ENCODE results near the gene CA6. TPM values are rescaled to one million over a fixed set of nuclear protein-coding genes. Genes with fewer than 3 reads are reported as not detected.

CA6 gene
- polyA plus RNA-seq, 1 donor (not counting 4 experiments of a cell fraction or from before 2014, with no cell fraction given): not detected

DNA sequence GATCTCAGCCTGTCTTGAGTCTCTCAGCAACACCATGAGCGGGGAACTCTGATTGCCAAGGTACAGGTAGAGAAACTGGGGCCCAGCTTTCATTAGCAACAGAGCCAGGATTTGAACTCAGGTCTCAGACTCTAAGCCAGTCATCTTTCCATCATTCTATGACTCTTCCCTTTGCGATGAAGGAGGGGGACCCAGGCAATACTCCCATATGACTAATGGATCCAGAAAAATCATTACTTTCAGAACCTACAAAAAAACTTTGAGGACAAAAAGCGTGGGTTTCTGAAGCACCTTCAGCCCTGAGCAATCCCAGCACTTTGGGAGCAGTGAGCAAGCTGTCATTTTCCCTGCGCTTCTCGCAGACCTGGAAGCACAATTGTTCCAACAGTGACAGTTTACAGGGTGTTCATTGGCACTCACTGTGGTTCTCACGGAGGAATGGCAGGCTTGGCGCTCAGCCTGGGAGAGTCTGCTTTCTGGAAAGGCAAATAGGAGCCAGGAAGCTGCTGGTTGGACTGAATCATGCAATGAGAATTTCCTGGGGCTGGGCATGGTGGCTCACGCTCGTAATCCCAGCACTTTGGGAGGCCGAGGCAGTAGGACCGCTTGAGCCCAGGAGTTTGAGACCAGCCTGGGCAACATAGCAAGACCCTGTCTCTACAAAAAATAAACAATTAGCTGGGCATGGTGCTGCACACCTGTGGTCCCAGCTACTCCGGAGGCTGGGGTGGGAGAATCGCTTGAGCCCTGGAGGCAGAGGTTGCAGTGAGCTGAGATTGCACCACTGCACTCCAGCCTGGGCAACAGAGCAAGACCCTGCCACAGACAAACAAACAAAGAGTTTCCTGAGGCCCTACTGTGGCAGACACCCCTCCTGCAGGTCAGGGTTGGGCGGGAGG lies 40.5 kb downstream of the CA6 start:
- peak overlapping the region; percentile 81 for H2AFZ ChIP-seq (ENCODE audit: control insufficient read depth, low read length)
- H3K4me2 ChIP-seq (ENCODE audit: control insufficient read depth, extremely low read depth, insufficient read depth, low read depth, low read length): peak overlapping the region; percentile 74
- peak; percentile 90 for FAIRE-seq

DNA sequence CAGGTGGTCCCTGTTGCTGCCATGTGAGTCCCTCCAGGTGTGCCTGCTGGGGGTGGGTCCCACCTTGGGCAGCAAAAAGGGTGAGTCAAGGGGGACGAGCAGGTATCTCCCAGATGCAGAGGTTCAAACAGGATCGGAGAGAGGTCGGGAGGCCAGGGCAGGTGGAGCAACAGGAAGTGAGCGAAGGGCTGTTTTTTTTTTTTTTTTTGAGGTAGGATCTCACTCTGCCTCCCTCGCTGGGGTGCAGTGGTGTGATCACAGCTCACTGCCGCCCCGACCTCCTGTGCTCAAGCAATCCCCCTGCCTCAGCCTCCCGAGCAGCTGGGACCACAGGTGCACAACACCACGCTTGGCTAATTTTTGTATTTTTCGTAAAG lies 41.1 kb downstream of the CA6 start:
- DNase-seq (ENCODE audit: low read depth, low spot score) (no peak), FAIRE-seq (no peak)
- H3K27ac ChIP-seq (ENCODE audit: control insufficient read depth, insufficient read depth, low read length): peak overlapping the region; percentile 95
- H3K79me2 ChIP-seq (ENCODE audit: control insufficient read depth, insufficient read depth, low read length): no peaks in the 10 kb centered on the region
- no peak for TF ChIP-seq EZH2 (IDR thresholded peaks at IDR 0.05; ENCODE audit: low read length)
- TF ChIP-seq CTCF (optimal IDR thresholded peaks at IDR 0.05 in 1 of 3, IDR thresholded peaks at IDR 0.05 in 1 of 3, conservative IDR thresholded peaks at IDR 0.05 in 1 of 3; ENCODE audit: extremely low read depth in 1 of 3, insufficient read depth in 2 of 3, low read length in 3 of 3): no peak
- H2AFZ ChIP-seq (ENCODE audit: control insufficient read depth, low read length): no peak overlapping the region
- no peaks in the 10 kb centered on the region for H3K36me3 ChIP-seq (ENCODE audit: control insufficient read depth in 2 of 2, extremely low read depth in 1 of 2, insufficient read depth in 2 of 2, low read length in 2 of 2)
- dilution Hi-C loops (cut with MboI; ENCODE audit: extremely low pct_ligation_motif_present, low sequenced_read_pairs): no loop called here
- no peaks in the 10 kb centered on the region for H3K9me1 ChIP-seq (ENCODE audit: control insufficient read depth, extremely low read depth, insufficient read depth, low read length)
- no peaks in the 10 kb centered on the region for H3K9me3 ChIP-seq (ENCODE audit: control insufficient read depth, low read depth, low read length)
- no peak overlapping the region for H3K9ac ChIP-seq (ENCODE audit: control insufficient read depth, extremely low read depth, insufficient read depth, low read length)
- no peak overlapping the region for H3K4me2 ChIP-seq (ENCODE audit: control insufficient read depth, extremely low read depth, insufficient read depth, low read depth, low read length)
- no peak overlapping the region for H3K4me3 ChIP-seq (ENCODE audit: control insufficient read depth in 2 of 3, extremely low read depth in 1 of 3, insufficient read depth in 2 of 3, low read depth in 1 of 3, low read length in 3 of 3)
- H3K4me1 ChIP-seq (ENCODE audit: control insufficient read depth, extremely low read depth, insufficient read depth, low read length): peaks cover 8% of the 10 kb centered on the region
- H4K20me1 ChIP-seq (ENCODE audit: control insufficient read depth, extremely low read depth, insufficient read depth, low read length): no peaks in the 10 kb centered on the region
- H3K27me3 ChIP-seq (ENCODE audit: control insufficient read depth, extremely low read depth, insufficient read depth, low read length): no peaks in the 10 kb centered on the region

More for the DNA sequence above, 40.5 kb downstream of the CA6 start:
- peak; percentile 65 for DNase-seq (ENCODE audit: low read depth, low spot score)
- peak overlapping the region in 2 of 3 experiments; percentile 10 to 15 for H3K4me3 ChIP-seq (ENCODE audit: control insufficient read depth in 2 of 3, extremely low read depth in 1 of 3, insufficient read depth in 2 of 3, low read depth in 1 of 3, low read length in 3 of 3)
- H3K36me3 ChIP-seq (ENCODE audit: control insufficient read depth in 2 of 2, extremely low read depth in 1 of 2, insufficient read depth in 2 of 2, low read length in 2 of 2): no peaks in the 10 kb centered on the region
- H3K9me3 ChIP-seq (ENCODE audit: control insufficient read depth, low read depth, low read length): no peaks in the 10 kb centered on the region
- peak overlapping the region; percentile 95 for H3K27ac ChIP-seq (ENCODE audit: control insufficient read depth, insufficient read depth, low read length)
- peaks cover 8% of the 10 kb centered on the region for H3K4me1 ChIP-seq (ENCODE audit: control insufficient read depth, extremely low read depth, insufficient read depth, low read length)
- no peaks in the 10 kb centered on the region for H4K20me1 ChIP-seq (ENCODE audit: control insufficient read depth, extremely low read depth, insufficient read depth, low read length)
- H3K9me1 ChIP-seq (ENCODE audit: control insufficient read depth, extremely low read depth, insufficient read depth, low read length): no peaks in the 10 kb centered on the region
- peak overlapping the region; percentile 72 for H3K9ac ChIP-seq (ENCODE audit: control insufficient read depth, extremely low read depth, insufficient read depth, low read length)
- dilution Hi-C loops (cut with MboI; ENCODE audit: extremely low pct_ligation_motif_present, low sequenced_read_pairs): no loop called here
- H3K27me3 ChIP-seq (ENCODE audit: control insufficient read depth, extremely low read depth, insufficient read depth, low read length): no peaks in the 10 kb centered on the region
- H3K79me2 ChIP-seq (ENCODE audit: control insufficient read depth, insufficient read depth, low read length): no peaks in the 10 kb centered on the region
- TF ChIP-seq EZH2 (IDR thresholded peaks at IDR 0.05; ENCODE audit: low read length): no peak
- TF ChIP-seq CTCF (optimal IDR thresholded peaks at IDR 0.05 in 1 of 3, IDR thresholded peaks at IDR 0.05 in 1 of 3, conservative IDR thresholded peaks at IDR 0.05 in 1 of 3; ENCODE audit: extremely low read depth in 1 of 3, insufficient read depth in 2 of 3, low read length in 3 of 3): no peak

All from keratinocyte (primary cell).